ENCODE results near the gene GALNT2.

GALNT2 gene

GRCh38 chr1:230129341-230129740, 62.3 kb downstream of the GALNT2 start:
- no peak for DNase-seq (ENCODE audit: low spot score)

GRCh38 chr1:230130172-230130944, 63.3 kb downstream of the GALNT2 start:
- no peak for DNase-seq (ENCODE audit: low spot score)

- no peak for DNase-seq (ENCODE audit: low spot score)
Measured at GRCh38 chr1:230131457-230131856, 64.4 kb downstream of the GALNT2 start.

GRCh38 chr1:230132758-230133157, 65.7 kb downstream of the GALNT2 start:
- DNase-seq (ENCODE audit: low spot score) = no peak

- no peak for DNase-seq (ENCODE audit: low spot score)
Measured at GRCh38 chr1:230135726-230136125, 68.7 kb downstream of the GALNT2 start.

GRCh38 chr1:230136453-230137336, 69.7 kb downstream of the GALNT2 start:
- no peak for DNase-seq (ENCODE audit: low spot score)

GRCh38 chr1:230137337-230137815, 70.3 kb downstream of the GALNT2 start:
- no peak for DNase-seq (ENCODE audit: low spot score)

GRCh38 chr1:230138561-230139239, 71.7 kb downstream of the GALNT2 start:
- DNase-seq (ENCODE audit: low spot score) = no peak

- DNase-seq (ENCODE audit: low spot score) = no peak
Measured at GRCh38 chr1:230139315-230139714, 72.3 kb downstream of the GALNT2 start.

- no peak for DNase-seq (ENCODE audit: low spot score)
Measured at GRCh38 chr1:230139741-230140140, 72.7 kb downstream of the GALNT2 start.

GRCh38 chr1:230140221-230141020, 73.4 kb downstream of the GALNT2 start:
- DNase-seq (ENCODE audit: low spot score) = no peak

GRCh38 chr1:230141021-230141648, 74.1 kb downstream of the GALNT2 start:
- peak; percentile 32 for DNase-seq (ENCODE audit: low spot score)

- DNase-seq (ENCODE audit: low spot score) = no peak
Measured at GRCh38 chr1:230141797-230142607, 75.0 kb downstream of the GALNT2 start.

- no peak for DNase-seq (ENCODE audit: low spot score)
Measured at GRCh38 chr1:230142608-230143210, 75.7 kb downstream of the GALNT2 start.

GRCh38 chr1:230143534-230143933, 76.5 kb downstream of the GALNT2 start:
- no peak for DNase-seq (ENCODE audit: low spot score)

- DNase-seq (ENCODE audit: low spot score) = no peak
Measured at GRCh38 chr1:230144010-230144614, 77.1 kb downstream of the GALNT2 start.

- DNase-seq (ENCODE audit: low spot score) = no peak
Measured at GRCh38 chr1:230144758-230145504, 77.9 kb downstream of the GALNT2 start.

- no peak for DNase-seq (ENCODE audit: low spot score)
Measured at GRCh38 chr1:230145505-230145899, 78.5 kb downstream of the GALNT2 start.
